ENCODE data around the gene RSRC1.
A peak's percentile ranks its signal among the peaks of the same experiment; 100 is the strongest.
"Not testable (repeated sequence)": the region's sequence is repeated elsewhere in the genome, so short reads cannot be mapped to it uniquely, and the experiment has no call there.

The RSRC1 gene

GRCh38 chr3:158516729-158517128 is 406.8 kb downstream of the RSRC1 start:
- not testable (repeated sequence) for H3K27me3 ChIP-seq (ENCODE audit: control insufficient read depth in 1 of 2, insufficient read depth in 2 of 2, low read length in 2 of 2); H3K4me1 ChIP-seq (ENCODE audit: control insufficient read depth, insufficient read depth, low read length); H3K27ac ChIP-seq (ENCODE audit: low read length); H3K9ac ChIP-seq (ENCODE audit: low read length in 2 of 2); H3K36me3 ChIP-seq (ENCODE audit: control insufficient read depth in 2 of 2, insufficient read depth in 2 of 2, low read length in 2 of 2); H3K4me3 ChIP-seq (ENCODE audit: low read length in 2 of 2); H3K9me3 ChIP-seq (ENCODE audit: control insufficient read depth in 2 of 2, low read length in 2 of 2)

- no peak overlapping the region for H3K4me3 ChIP-seq (ENCODE audit: low read length in 2 of 2)
- no peak overlapping the region for H3K27ac ChIP-seq (ENCODE audit: low read length)
- no peak overlapping the region for H3K9ac ChIP-seq (ENCODE audit: low read length in 2 of 2)
- H3K36me3 ChIP-seq (ENCODE audit: control insufficient read depth in 2 of 2, insufficient read depth in 2 of 2, low read length in 2 of 2) = no peaks in the 10 kb centered on the region
- no peaks in the 10 kb centered on the region for H3K9me3 ChIP-seq (ENCODE audit: control insufficient read depth in 2 of 2, low read length in 2 of 2)
- no peaks in the 10 kb centered on the region for H3K27me3 ChIP-seq (ENCODE audit: control insufficient read depth in 1 of 2, insufficient read depth in 2 of 2, low read length in 2 of 2)
- no peaks in the 10 kb centered on the region for H3K4me1 ChIP-seq (ENCODE audit: control insufficient read depth, insufficient read depth, low read length)
These were observed 409.9 kb downstream of the RSRC1 start for GRCh38 chr3:158519776-158520175.

DNA sequence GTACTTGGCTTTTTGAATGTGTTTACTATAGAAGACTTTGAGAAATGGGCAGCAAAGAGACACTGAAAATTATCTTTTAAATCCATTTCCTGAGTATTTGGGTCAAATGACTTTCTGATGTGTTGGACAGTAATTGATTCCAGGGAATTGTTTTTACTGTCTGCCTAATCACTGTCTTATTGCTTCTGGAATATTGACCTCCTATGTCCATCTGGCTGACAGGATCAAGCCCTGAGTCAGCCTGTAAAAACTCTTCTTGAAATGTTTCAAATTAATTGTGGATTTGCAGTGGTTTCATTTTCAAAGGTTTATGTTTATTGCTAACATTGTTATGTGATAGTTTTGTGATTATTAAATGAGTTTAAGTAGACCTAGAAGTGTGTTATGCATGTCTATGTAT is 410.5 kb downstream of the RSRC1 start:
- Histone ChIP-seq H3K4me1 (ENCODE audit: control insufficient read depth, insufficient read depth, low read length) (no peaks in the 10 kb centered on the region), H3K4me3 (ENCODE audit: low read length in 2 of 2) (no peak overlapping the region), H3K27me3 (ENCODE audit: control insufficient read depth in 1 of 2, insufficient read depth in 2 of 2, low read length in 2 of 2) (no peaks in the 10 kb centered on the region), H3K9ac (ENCODE audit: low read length in 2 of 2) (no peak overlapping the region), H3K9me3 (ENCODE audit: control insufficient read depth in 2 of 2, low read length in 2 of 2) (no peaks in the 10 kb centered on the region), H3K27ac (ENCODE audit: low read length) (no peak overlapping the region), H3K36me3 (ENCODE audit: control insufficient read depth in 2 of 2, insufficient read depth in 2 of 2, low read length in 2 of 2) (no peaks in the 10 kb centered on the region)

GRCh38 chr3:158522221-158523136 is 412.6 kb downstream of the RSRC1 start:
- H3K27me3 ChIP-seq (ENCODE audit: control insufficient read depth in 1 of 2, insufficient read depth in 2 of 2, low read length in 2 of 2) = no peaks in the 10 kb centered on the region
- H3K9ac ChIP-seq (ENCODE audit: low read length in 2 of 2) = no peak overlapping the region
- no peaks in the 10 kb centered on the region for H3K9me3 ChIP-seq (ENCODE audit: control insufficient read depth in 2 of 2, low read length in 2 of 2)
- H3K4me3 ChIP-seq (ENCODE audit: low read length in 2 of 2) = no peak overlapping the region
- no peak overlapping the region for H3K27ac ChIP-seq (ENCODE audit: low read length)
- no peaks in the 10 kb centered on the region for H3K4me1 ChIP-seq (ENCODE audit: control insufficient read depth, insufficient read depth, low read length)
- H3K36me3 ChIP-seq (ENCODE audit: control insufficient read depth in 2 of 2, insufficient read depth in 2 of 2, low read length in 2 of 2) = no peaks in the 10 kb centered on the region

DNA sequence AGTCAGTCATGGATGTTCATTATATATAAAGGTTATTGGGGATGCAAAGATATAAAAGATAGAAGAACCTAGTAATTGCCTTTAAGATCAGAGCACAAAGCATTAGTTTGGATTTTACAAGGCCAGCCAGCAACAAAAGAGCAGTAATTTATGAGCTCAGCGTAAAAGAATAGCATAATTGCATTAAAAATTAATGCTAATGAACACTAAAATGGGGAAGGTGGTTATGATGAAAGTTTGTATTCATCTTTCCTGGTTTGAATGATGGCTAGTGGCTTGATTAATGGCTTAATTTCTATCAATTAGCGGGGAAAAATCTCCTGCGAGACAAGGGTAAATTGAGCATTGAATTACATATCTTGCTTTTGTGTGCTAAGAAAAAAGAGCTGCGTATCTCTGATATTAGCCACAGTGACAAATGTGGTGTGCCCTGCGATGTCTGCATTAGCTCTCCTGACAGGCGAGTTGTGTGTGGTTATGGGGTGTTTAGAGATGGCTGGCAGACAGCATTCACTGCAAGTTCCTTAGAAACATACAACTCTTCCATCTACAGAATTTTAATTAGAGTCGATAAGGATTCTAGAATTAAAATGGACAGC is 418.3 kb downstream of the RSRC1 start:
- H3K27ac ChIP-seq (ENCODE audit: low read length) = no peak overlapping the region
- H3K9me3 ChIP-seq (ENCODE audit: control insufficient read depth in 2 of 2, low read length in 2 of 2) = no peaks in the 10 kb centered on the region
- no peaks in the 10 kb centered on the region for H3K4me1 ChIP-seq (ENCODE audit: control insufficient read depth, insufficient read depth, low read length)
- H3K27me3 ChIP-seq (ENCODE audit: control insufficient read depth in 1 of 2, insufficient read depth in 2 of 2, low read length in 2 of 2) = no peaks in the 10 kb centered on the region
- H3K9ac ChIP-seq (ENCODE audit: low read length in 2 of 2) = no peak overlapping the region
- no peak overlapping the region for H3K4me3 ChIP-seq (ENCODE audit: low read length in 2 of 2)
- no peaks in the 10 kb centered on the region for H3K36me3 ChIP-seq (ENCODE audit: control insufficient read depth in 2 of 2, insufficient read depth in 2 of 2, low read length in 2 of 2)

DNA sequence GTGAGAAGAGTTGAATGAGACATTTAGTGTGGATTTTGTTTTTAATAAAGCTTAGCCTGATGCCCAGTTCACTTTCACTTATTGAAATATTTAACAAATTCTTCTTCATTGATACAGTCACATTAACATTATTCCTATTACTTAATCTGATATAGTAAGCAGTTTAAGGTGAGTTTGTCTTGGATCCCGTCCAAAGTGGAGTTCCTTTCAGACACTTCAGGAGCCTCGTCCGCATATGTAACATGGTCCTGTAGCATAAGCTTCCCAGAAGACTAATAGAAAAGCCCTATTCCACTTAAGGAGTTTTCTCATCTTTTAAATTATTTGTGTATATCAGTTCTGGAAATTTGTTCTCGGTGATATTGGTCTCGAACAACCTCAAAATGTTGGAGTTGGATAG is 421.4 kb downstream of the RSRC1 start:
- no peak overlapping the region for H3K27ac ChIP-seq (ENCODE audit: low read length)
- H3K9ac ChIP-seq (ENCODE audit: low read length in 2 of 2) = no peak overlapping the region
- no peaks in the 10 kb centered on the region for H3K4me1 ChIP-seq (ENCODE audit: control insufficient read depth, insufficient read depth, low read length)
- no peaks in the 10 kb centered on the region for H3K27me3 ChIP-seq (ENCODE audit: control insufficient read depth in 1 of 2, insufficient read depth in 2 of 2, low read length in 2 of 2)
- no peaks in the 10 kb centered on the region for H3K36me3 ChIP-seq (ENCODE audit: control insufficient read depth in 2 of 2, insufficient read depth in 2 of 2, low read length in 2 of 2)
- H3K4me3 ChIP-seq (ENCODE audit: low read length in 2 of 2) = no peak overlapping the region
- H3K9me3 ChIP-seq (ENCODE audit: control insufficient read depth in 2 of 2, low read length in 2 of 2) = no peaks in the 10 kb centered on the region

GRCh38 chr3:158532099-158532734 is 422.3 kb downstream of the RSRC1 start:
- H3K4me1 ChIP-seq (ENCODE audit: control insufficient read depth, insufficient read depth, low read length) = no peaks in the 10 kb centered on the region
- H3K27ac ChIP-seq (ENCODE audit: low read length) = no peak overlapping the region
- H3K9ac ChIP-seq (ENCODE audit: low read length in 2 of 2) = no peak overlapping the region
- no peaks in the 10 kb centered on the region for H3K9me3 ChIP-seq (ENCODE audit: control insufficient read depth in 2 of 2, low read length in 2 of 2)
- no peak overlapping the region for H3K4me3 ChIP-seq (ENCODE audit: low read length in 2 of 2)
- H3K27me3 ChIP-seq (ENCODE audit: control insufficient read depth in 1 of 2, insufficient read depth in 2 of 2, low read length in 2 of 2) = no peaks in the 10 kb centered on the region
- no peaks in the 10 kb centered on the region for H3K36me3 ChIP-seq (ENCODE audit: control insufficient read depth in 2 of 2, insufficient read depth in 2 of 2, low read length in 2 of 2)

DNA sequence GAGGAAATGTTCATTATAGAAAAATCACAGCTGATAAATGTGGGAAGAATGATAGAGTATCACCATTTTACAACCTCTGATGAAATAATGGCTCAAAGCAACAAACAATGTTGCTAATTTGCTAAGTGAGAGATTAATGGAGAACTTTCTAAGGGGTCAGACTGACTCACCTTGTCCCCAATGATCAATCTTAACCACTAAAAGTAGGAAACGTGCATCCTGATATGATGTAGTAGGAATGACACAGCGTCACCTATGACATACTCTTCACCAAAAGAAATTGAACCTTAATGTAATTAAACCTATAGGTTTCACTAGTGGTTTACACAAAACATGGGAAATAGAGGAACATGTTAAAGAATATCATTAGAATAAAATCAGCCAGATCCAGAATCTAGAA is 426.0 kb downstream of the RSRC1 start:
- H3K4me1 ChIP-seq (ENCODE audit: control insufficient read depth, insufficient read depth, low read length) = no peaks in the 10 kb centered on the region
- H3K9me3 ChIP-seq (ENCODE audit: control insufficient read depth in 2 of 2, low read length in 2 of 2) = no peaks in the 10 kb centered on the region

GRCh38 chr3:158539414-158540014 is 429.6 kb downstream of the RSRC1 start:
- Histone ChIP-seq H3K4me3 (ENCODE audit: low read length in 2 of 2) (no peak overlapping the region), H3K9me3 (ENCODE audit: control insufficient read depth in 2 of 2, low read length in 2 of 2) (no peaks in the 10 kb centered on the region), H3K9ac (ENCODE audit: low read length in 2 of 2) (peak overlapping the region in 1 of 2 donors; percentile 0), H3K27ac (ENCODE audit: low read length) (no peak overlapping the region), H3K27me3 (ENCODE audit: control insufficient read depth in 1 of 2, insufficient read depth in 2 of 2, low read length in 2 of 2) (no peaks in the 10 kb centered on the region), H3K4me1 (ENCODE audit: control insufficient read depth, insufficient read depth, low read length) (no peaks in the 10 kb centered on the region), H3K36me3 (ENCODE audit: control insufficient read depth in 2 of 2, insufficient read depth in 2 of 2, low read length in 2 of 2) (no peaks in the 10 kb centered on the region)

More for the DNA sequence above, 426.0 kb downstream of the RSRC1 start:
- Histone ChIP-seq H3K27me3 (ENCODE audit: control insufficient read depth in 1 of 2, insufficient read depth in 2 of 2, low read length in 2 of 2) (no peaks in the 10 kb centered on the region), H3K9ac (ENCODE audit: low read length in 2 of 2) (no peak overlapping the region), H3K36me3 (ENCODE audit: control insufficient read depth in 2 of 2, insufficient read depth in 2 of 2, low read length in 2 of 2) (no peaks in the 10 kb centered on the region), H3K27ac (ENCODE audit: low read length) (no peak overlapping the region), H3K4me3 (ENCODE audit: low read length in 2 of 2) (no peak overlapping the region)

- Histone ChIP-seq H3K27me3 (ENCODE audit: control insufficient read depth in 1 of 2, insufficient read depth in 2 of 2, low read length in 2 of 2) (no peaks in the 10 kb centered on the region), H3K4me3 (ENCODE audit: low read length in 2 of 2) (no peak overlapping the region), H3K9me3 (ENCODE audit: control insufficient read depth in 2 of 2, low read length in 2 of 2) (no peaks in the 10 kb centered on the region), H3K4me1 (ENCODE audit: control insufficient read depth, insufficient read depth, low read length) (no peaks in the 10 kb centered on the region), H3K36me3 (ENCODE audit: control insufficient read depth in 2 of 2, insufficient read depth in 2 of 2, low read length in 2 of 2) (no peaks in the 10 kb centered on the region), H3K9ac (ENCODE audit: low read length in 2 of 2) (no peak overlapping the region), H3K27ac (ENCODE audit: low read length) (no peak overlapping the region)
These were observed 430.2 kb downstream of the RSRC1 start for GRCh38 chr3:158540066-158540465.
